Nephron (organoid): ENCODE measurements around the gene MSANTD1.
A peak's percentile ranks its signal among the peaks of the same experiment; 100 is the strongest.

Experiments
- H3K27ac Mint-ChIP-seq, 3 experiments: 2 replicates each; pipeline ENCODE4 v1.8.0; 2020; ENCODE audit warnings: mixed read lengths in 3 of 3, mild to moderate bottlenecking in 2 of 3, moderate library complexity in 1 of 3
- H3K27me3 Mint-ChIP-seq: 2 replicates; pipeline ENCODE4 v1.8.0; 2021; ENCODE audit warnings: low read depth, mild to moderate bottlenecking, moderate library complexity, mixed read lengths
- H3K36me3 Mint-ChIP-seq: 2 replicates; pipeline ENCODE4 v1.8.0; 2020; ENCODE audit warnings: low read depth, mixed read lengths
- H3K4me1 Mint-ChIP-seq: 2 replicates; pipeline ENCODE4 v1.8.0; 2020; ENCODE audit warnings: mixed read lengths
- H3K4me3 Mint-ChIP-seq, 3 experiments: 2 replicates each; pipeline ENCODE4 v1.8.0; 2020; ENCODE audit warnings: mild to moderate bottlenecking in 3 of 3, mixed read lengths in 3 of 3, moderate library complexity in 2 of 3
- H3K9me3 Mint-ChIP-seq: 2 replicates; pipeline ENCODE4 v1.8.0; 2020; ENCODE audit warnings: mixed read lengths
- TF ChIP-seq, protein P1 (sequence below), 3 experiments: fragments of 200-600 bp; sonication (generic); IDR thresholded peaks; one replicate each; pipeline ENCODE4 v1.5.0; 2021; ENCODE audit warnings: antibody characterized with exemption in 3 of 3; ENCODE audit not compliant: unreplicated experiment in 3 of 3

Gene MSANTD1

GRCh38 chr4:3303923-3304710, 55.2 kb downstream of the MSANTD1 start:
- peak overlapping the region; percentile 32 to 54 (median 48) for H3K27ac Mint-ChIP-seq
- H3K36me3 Mint-ChIP-seq, result peaks cover 2% of the 10 kb centered on the region
- H3K27me3 Mint-ChIP-seq, result no peaks in the 10 kb centered on the region
- peak overlapping the region in 1 of 3 experiments; percentile 13 for H3K4me3 Mint-ChIP-seq
- H3K9me3 Mint-ChIP-seq, result peaks cover 3% of the 10 kb centered on the region
- TF ChIP-seq, protein P1, sequence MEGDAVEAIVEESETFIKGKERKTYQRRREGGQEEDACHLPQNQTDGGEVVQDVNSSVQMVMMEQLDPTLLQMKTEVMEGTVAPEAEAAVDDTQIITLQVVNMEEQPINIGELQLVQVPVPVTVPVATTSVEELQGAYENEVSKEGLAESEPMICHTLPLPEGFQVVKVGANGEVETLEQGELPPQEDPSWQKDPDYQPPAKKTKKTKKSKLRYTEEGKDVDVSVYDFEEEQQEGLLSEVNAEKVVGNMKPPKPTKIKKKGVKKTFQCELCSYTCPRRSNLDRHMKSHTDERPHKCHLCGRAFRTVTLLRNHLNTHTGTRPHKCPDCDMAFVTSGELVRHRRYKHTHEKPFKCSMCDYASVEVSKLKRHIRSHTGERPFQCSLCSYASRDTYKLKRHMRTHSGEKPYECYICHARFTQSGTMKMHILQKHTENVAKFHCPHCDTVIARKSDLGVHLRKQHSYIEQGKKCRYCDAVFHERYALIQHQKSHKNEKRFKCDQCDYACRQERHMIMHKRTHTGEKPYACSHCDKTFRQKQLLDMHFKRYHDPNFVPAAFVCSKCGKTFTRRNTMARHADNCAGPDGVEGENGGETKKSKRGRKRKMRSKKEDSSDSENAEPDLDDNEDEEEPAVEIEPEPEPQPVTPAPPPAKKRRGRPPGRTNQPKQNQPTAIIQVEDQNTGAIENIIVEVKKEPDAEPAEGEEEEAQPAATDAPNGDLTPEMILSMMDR (IDR thresholded peaks at IDR 0.05; ENCODE audit: unreplicated experiment in 3 of 3), result no peak
- H3K4me1 Mint-ChIP-seq, result peaks cover 72% of the 10 kb centered on the region

GRCh38 chr4:3304831-3305609, 56.1 kb downstream of the MSANTD1 start:
- peak overlapping the region in 1 of 3 experiments; percentile 13 for H3K4me3 Mint-ChIP-seq
- TF ChIP-seq, protein P1 (IDR thresholded peaks at IDR 0.05; ENCODE audit: unreplicated experiment in 3 of 3), result no peak
- no peaks in the 10 kb centered on the region for H3K9me3 Mint-ChIP-seq
- no peaks in the 10 kb centered on the region for H3K27me3 Mint-ChIP-seq
- peaks cover 63% of the 10 kb centered on the region for H3K4me1 Mint-ChIP-seq
- H3K36me3 Mint-ChIP-seq, result no peaks in the 10 kb centered on the region
- H3K27ac Mint-ChIP-seq, result peak overlapping the region; percentile 29 to 32 (median 31)

DNA sequence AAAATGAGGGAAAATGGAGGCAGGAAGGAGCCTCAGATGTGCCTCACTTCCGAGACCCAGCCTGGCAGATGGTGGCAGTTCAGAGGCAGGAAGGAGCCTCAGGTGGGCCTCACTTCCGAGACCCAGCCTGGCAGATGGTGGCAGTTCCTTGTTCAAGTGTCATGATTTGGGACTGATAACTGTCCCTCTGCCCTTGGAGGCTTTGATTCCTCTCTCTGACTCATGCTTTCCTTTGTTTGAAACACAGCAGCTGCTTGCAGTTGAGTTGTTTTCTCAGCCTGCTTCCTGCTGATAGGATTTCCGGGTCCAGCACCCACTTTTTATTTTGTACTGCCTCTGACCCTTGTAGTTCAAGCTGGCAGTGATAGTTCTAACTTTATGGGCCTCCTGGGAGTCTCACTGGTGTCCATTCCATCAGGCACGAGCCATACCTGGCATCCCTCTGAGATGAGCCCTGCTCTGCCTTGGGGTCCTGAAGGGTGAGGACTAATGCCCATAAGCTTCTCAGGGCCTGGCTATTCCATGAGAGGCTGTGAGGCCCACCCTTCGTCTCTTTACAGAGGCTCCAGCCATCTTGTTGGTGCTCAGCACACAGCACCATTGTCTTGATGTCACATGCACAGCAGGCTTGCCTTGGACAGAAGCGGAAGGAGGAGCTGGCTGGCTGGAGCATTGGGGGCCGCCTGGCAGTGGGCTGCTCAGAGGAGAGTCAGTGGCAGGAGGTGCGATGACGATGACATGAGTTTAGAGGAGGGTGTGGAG, 56.8 kb downstream of the MSANTD1 start:
- H3K27me3 Mint-ChIP-seq, result no peaks in the 10 kb centered on the region
- H3K27ac Mint-ChIP-seq, result peak overlapping the region in 2 of 3 experiments; percentile 20 to 31
- TF ChIP-seq, protein P1 (IDR thresholded peaks at IDR 0.05; ENCODE audit: unreplicated experiment in 3 of 3), result no peak
- no peak overlapping the region for H3K4me3 Mint-ChIP-seq
- peaks cover 60% of the 10 kb centered on the region for H3K4me1 Mint-ChIP-seq
- H3K9me3 Mint-ChIP-seq, result no peaks in the 10 kb centered on the region
- H3K36me3 Mint-ChIP-seq, result no peaks in the 10 kb centered on the region
